Pulmonary artery endothelial cell (primary cell): ENCODE data around the gene CDKAL1. TPM values are rescaled to one million over a fixed set of nuclear protein-coding genes. Genes with fewer than 3 reads are reported as not detected.

ENCODE experiments used
- DNase-seq: peaks from one replicate; pipeline ENCODE4 v3.0.0-alpha.2; 2011; ENCODE audit warnings: low read depth, low spot score
- total RNA-seq: library from RNA; depleted of rRNA; stranded (reverse); fragments of >200 nt; gene quantifications from 2 replicates; pipeline ENCODE4 v1.2.3, GENCODE V29; 2014

The CDKAL1 gene
- total RNA-seq, 1 donor from 2014 or later: 21.8 TPM

- no peak for DNase-seq
Observed at GRCh38 chr6:21098134-21098533, 563.9 kb downstream of the CDKAL1 start.

GRCh38 chr6:21098744-21099143 is 564.5 kb downstream of the CDKAL1 start:
- no peak for DNase-seq

- DNase-seq: no peak
Observed at GRCh38 chr6:21099338-21100314, 565.4 kb downstream of the CDKAL1 start.

- no peak for DNase-seq
Observed at GRCh38 chr6:21100991-21101390, 566.7 kb downstream of the CDKAL1 start.

GRCh38 chr6:21101694-21102093 is 567.4 kb downstream of the CDKAL1 start:
- DNase-seq: no peak

GRCh38 chr6:21102201-21102600 is 567.9 kb downstream of the CDKAL1 start:
- no peak for DNase-seq

GRCh38 chr6:21102624-21103023 is 568.4 kb downstream of the CDKAL1 start:
- no peak for DNase-seq

- no peak for DNase-seq
Observed at GRCh38 chr6:21103626-21104224, 569.5 kb downstream of the CDKAL1 start.

GRCh38 chr6:21104288-21104687 is 570.0 kb downstream of the CDKAL1 start:
- DNase-seq: no peak

GRCh38 chr6:21107796-21108195 is 573.5 kb downstream of the CDKAL1 start:
- DNase-seq: no peak

GRCh38 chr6:21109391-21110178 is 575.3 kb downstream of the CDKAL1 start:
- DNase-seq: peak; percentile 81

- DNase-seq: no peak
Observed at GRCh38 chr6:21110684-21111083, 576.4 kb downstream of the CDKAL1 start.

- DNase-seq: no peak
Observed at GRCh38 chr6:21111093-21111725, 577.0 kb downstream of the CDKAL1 start.

GRCh38 chr6:21115111-21115510 is 580.9 kb downstream of the CDKAL1 start:
- no peak for DNase-seq

GRCh38 chr6:21116736-21117135 is 582.5 kb downstream of the CDKAL1 start:
- no peak for DNase-seq

- no peak for DNase-seq
Observed at GRCh38 chr6:21118216-21118780, 584.0 kb downstream of the CDKAL1 start.

GRCh38 chr6:21121636-21122136 is 587.4 kb downstream of the CDKAL1 start:
- no peak for DNase-seq

- DNase-seq: no peak
Observed at GRCh38 chr6:21123507-21124436, 589.5 kb downstream of the CDKAL1 start.

- no peak for DNase-seq
Observed at GRCh38 chr6:21128601-21129000, 594.3 kb downstream of the CDKAL1 start.

GRCh38 chr6:21131406-21131805 is 597.1 kb downstream of the CDKAL1 start:
- no peak for DNase-seq
